H1 (cell line): ENCODE data around the gene PILRB. TPM values are rescaled to one million over a fixed set of nuclear protein-coding genes. Genes with fewer than 3 reads are reported as not detected.

Experiments used
- CBX5 ChIP-seq: fragments of 300-800, 300-1000 bp; sonication (generic); IDR thresholded peaks from 2 replicates; pipeline ENCODE4 v1.7.1; 2016; ENCODE audit warnings: antibody characterized with exemption, low read length, low read depth
- CTCF ChIP-seq, 3 experiments: IDR thresholded peaks; 1 replicate in 2 of 3; 2 replicates in 1 of 3; pipeline versions ENCODE4 v1.5.1 to v1.6.1; 2011; ENCODE audit warnings: low read length in 3 of 3, mild to moderate bottlenecking in 3 of 3, inconsistent platforms in 2 of 3, low read depth in 1 of 3, moderate library complexity in 1 of 3; ENCODE audit not compliant: insufficient read depth in 1 of 3; ENCODE audit errors: control extremely low read depth in 1 of 3
- HDAC2 ChIP-seq, 2 experiments: fragments of 300-600 bp in 1 of 2; sonication (generic) in 1 of 2; IDR thresholded peaks; 2 replicates each; pipeline ENCODE4 v1.6.1; 2011 to 2012; ENCODE audit warnings: low read depth in 2 of 2, low read length in 2 of 2, mild to moderate bottlenecking in 2 of 2, moderate library complexity in 2 of 2, borderline replicate concordance in 1 of 2, inconsistent platforms in 1 of 2
- POU5F1 ChIP-seq: IDR thresholded peaks from 2 replicates; pipeline ENCODE4 v1.6.1; 2011; ENCODE audit warnings: low read depth, mild to moderate bottlenecking, low read length, moderate library complexity
- SUZ12 ChIP-seq: fragments of 200-600 bp; sonication (generic); IDR thresholded peaks from 2 replicates; pipeline ENCODE4 v1.6.1; 2012; ENCODE audit warnings: mild to moderate bottlenecking, inconsistent platforms, low read length, moderate library complexity, mixed read lengths
- polyA plus RNA-seq, 7 experiments: library from polyadenylated mRNA; depleted of rRNA in 3 of 7; stranded (reverse) in 5 of 7; unstranded in 2 of 7; fragments of >200 nt in 5 of 7; fragments of 200-250 nt in 2 of 7; gene quantifications; 1 replicate in 5 of 7; 2 replicates in 1 of 7; 4 replicates in 1 of 7; pipeline versions ENCODE4 v1.2.1 to v1.2.3, GENCODE V29; 2011 to 2013; ENCODE audit warnings: missing spikeins in 2 of 7, mixed read lengths in 2 of 7
- total RNA-seq: library from RNA; stranded (reverse); fragmentation: NEBNext Ultra II Directional; extraction: Animal tissue kit (Norgen Biotek cat#: 25700); gene quantifications from 2 replicates; pipeline ENCODE4 v1.2.1, GENCODE V29; 2021

Gene PILRB
- total and polyA plus RNA-seq, 2 of the 8 experiments (the other 6 are each of a cell fraction or from before 2014, with no cell fraction given), result 32.2 to 49.9 TPM

DNA sequence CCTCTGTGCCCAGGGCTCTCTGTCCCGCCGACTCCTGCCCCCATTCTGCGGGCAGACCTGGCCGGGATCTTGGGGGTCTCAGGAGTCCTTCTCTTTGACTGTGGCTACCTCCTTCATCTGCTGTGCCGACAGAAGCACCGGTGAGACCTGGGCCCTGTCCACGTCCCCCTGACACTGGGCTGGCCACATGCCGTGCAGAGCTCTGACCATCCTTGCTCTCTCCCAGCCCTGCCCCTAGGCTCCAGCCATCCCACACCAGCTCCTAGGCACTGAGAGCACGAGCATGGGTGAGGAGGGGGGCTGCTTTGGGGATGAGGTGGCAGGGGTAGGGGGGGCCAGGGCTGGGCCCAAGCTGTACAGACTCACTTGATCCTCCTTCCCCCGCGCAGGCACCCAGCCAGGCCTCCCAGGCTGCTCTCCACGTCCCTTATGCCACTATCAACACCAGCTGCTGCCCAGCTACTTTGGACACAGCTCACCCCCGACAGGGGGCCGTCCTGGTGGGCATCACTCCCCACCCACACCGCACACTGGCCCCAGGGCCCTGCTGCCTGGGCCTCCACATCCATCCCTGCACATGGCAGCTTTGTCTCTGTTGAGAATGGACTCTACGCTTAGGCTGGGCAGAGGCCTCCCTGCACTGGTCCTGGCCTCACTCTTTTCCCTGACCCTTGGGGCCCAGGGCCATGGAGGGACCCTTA lies 4.8 kb upstream of the PILRB start (continued):
- TF ChIP-seq CBX5, result no peak
- TF ChIP-seq SUZ12, result no peak
- TF ChIP-seq POU5F1, result no peak
- no peak for TF ChIP-seq CTCF (IDR thresholded peaks at IDR 0.05; ENCODE audit: control extremely low read depth in 1 of 3, insufficient read depth in 1 of 3, low read depth in 1 of 3, low read length in 3 of 3)
- TF ChIP-seq HDAC2 (IDR thresholded peaks at IDR 0.05; ENCODE audit: borderline replicate concordance in 1 of 2, low read depth in 2 of 2, low read length in 2 of 2), result no peak
